NAMALWA (cell line): Measurements from ENCODE around the gene TMEM135.

Experiments
- DNase-seq: peaks from one replicate; pipeline ENCODE4 v3.0.0-alpha.2; 2015; ENCODE audit warnings: low spot score

TMEM135 gene

GRCh38 chr11:87301785-87302540 lies 264.2 kb downstream of the TMEM135 start:
- no peak for DNase-seq

GRCh38 chr11:87304412-87304811 lies 266.7 kb downstream of the TMEM135 start:
- no peak for DNase-seq

- no peak for DNase-seq
Measured at GRCh38 chr11:87306262-87306851, 268.6 kb downstream of the TMEM135 start.

- DNase-seq, result no peak
Measured at GRCh38 chr11:87307101-87307500, 269.4 kb downstream of the TMEM135 start.

DNA sequence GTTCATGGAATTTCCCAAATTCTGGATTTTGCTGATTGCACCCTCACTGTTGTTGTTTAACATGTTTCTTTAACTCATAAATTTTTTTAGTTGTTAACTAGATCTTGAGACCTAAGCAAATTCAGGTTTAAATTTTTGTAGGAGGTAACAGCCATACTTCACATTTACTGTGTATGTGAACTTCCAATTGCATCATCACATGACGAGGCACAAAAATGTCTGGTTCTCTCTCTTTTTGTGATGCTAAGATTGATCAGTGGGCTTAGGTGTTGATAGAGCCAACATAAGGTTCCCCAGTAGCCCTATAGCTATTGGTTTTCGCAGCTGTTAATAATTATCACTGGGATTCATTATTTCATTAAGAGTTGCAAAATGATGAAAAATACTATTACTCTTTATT lies 277.5 kb downstream of the TMEM135 start:
- no peak for DNase-seq

GRCh38 chr11:87316491-87316890 lies 278.8 kb downstream of the TMEM135 start:
- no peak for DNase-seq

DNA sequence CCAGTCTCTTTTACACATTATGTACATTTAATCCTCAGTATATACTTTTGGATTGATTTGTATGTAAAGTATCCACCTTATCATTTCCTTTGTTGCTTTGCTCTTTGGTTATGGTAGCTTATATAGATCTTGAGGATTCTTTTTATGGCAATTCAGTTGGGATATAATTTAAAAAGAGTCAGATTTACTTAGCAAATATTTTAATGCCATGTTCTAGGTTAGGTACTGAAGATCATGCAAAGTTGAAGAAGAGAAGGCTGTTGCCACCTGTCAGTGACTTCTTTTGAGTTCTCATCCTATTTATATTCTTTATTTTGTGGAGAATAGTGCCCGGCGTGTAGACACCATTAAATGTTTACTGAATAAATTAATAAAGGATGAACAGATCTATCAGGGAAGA lies 279.7 kb downstream of the TMEM135 start:
- no peak for DNase-seq

GRCh38 chr11:87320123-87320522 lies 282.4 kb downstream of the TMEM135 start:
- no peak for DNase-seq

GRCh38 chr11:87322568-87322967 lies 284.8 kb downstream of the TMEM135 start:
- DNase-seq, result no peak

DNA sequence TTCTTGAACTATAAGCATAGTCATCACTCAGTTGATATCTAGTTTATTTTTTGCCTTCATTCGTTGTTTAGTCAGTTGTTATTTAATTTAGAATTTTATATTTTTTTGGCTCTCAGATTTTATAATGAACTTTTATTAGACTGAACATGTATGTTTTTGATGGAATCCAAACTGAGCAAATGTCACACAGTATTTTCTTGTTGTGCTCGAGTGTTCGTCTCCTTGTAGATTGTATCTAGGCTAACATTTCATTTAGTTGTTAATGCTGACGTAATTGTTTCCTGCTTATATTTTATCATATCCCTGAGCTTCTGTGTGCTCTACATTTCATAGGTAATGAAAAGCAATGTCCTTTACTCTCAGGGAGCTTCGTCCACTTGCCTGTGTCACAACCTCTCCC lies 286.2 kb downstream of the TMEM135 start:
- DNase-seq, result no peak

DNA sequence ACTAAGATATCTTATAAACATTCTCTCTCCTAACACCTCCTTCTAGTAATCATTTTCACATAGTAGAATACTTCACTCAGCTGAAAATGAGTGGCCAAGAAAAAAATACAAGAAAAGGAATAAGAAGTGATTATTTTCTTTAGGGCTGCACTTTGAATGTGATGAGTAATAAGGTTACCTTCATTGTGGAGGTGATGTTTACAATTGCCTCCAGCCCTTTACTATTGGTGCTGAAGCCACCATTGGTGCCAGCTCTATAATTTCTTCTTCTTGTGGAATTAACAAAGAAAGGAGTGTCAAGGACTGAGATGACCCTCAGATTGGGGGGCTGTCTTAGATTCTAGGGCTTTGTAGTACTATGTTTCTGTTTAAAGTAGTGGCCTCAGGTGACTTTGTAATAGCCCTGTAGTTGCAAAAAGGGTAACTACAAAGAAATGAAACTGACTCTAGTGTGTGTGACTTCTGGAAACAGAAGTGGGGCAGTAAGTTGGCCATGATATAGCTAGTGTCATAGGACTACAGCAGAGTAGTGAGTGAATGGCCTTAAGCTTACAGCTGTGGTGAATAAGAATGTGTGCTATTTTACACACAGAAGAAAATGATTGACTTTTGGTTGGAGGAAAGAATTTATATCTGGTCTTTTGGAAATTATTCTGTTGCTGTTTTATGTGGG lies 287.2 kb downstream of the TMEM135 start:
- no peak for DNase-seq

- no peak for DNase-seq
Measured at GRCh38 chr11:87325490-87325872, 287.7 kb downstream of the TMEM135 start.

- DNase-seq, result no peak
Measured at GRCh38 chr11:87326594-87326993, 288.9 kb downstream of the TMEM135 start.

DNA sequence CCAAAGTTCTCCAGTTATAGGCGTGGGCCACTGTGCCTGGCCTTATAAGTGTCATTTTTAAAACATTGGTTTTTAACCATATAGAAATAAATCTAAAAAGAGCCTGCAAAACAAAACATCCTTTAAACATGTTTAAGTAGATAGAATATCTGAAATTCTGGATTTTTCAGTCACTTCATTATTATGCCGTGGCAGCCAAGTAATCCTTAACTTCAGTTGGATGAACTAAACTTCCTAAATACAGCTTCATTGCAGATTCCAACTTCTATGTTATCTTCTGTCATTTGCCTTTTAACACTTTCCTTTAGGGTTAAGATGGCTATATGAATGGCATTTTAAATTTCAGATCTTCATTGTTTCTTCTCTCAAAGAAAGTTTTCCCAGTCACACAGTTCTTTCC lies 291.4 kb downstream of the TMEM135 start:
- DNase-seq, result no peak

DNA sequence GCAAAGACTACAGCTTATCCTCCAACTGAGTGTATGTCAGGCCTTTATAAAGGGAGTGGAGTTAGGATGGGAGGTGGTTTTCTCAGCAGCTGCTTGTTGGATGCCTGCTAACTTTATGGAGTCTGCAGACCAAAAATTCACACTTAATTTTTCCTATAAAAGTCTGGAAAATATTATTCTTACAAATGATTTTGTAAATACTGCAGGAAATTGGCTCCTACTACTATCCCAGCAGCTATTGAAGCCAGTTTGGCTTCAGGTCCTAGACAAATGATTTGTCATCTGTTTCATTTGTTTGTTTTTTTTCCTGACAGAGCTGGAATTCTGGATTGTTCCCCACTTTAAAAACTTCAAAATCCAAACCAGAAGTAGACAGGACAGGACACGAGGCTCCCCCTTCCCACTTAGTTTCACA lies 292.5 kb downstream of the TMEM135 start:
- DNase-seq, result no peak

DNA sequence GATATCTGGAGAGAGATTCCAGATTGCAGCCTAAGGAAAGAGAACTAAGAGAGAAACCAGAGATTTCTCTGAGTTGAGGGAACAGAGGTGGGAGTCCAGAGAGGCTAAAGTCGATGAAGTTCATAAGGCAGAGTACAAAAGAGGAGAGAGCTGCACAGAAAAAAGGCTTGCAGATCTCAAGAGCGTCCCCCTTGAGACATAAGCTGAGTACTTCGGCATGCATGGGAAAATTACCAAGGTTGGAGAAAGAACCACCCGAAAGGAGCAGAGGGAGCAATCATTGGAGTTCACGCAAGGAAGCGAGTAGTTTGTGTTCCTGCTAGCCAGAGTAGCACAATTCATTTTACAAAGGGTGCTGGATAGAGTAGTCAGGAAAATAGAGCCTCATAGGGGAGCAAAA lies 293.5 kb downstream of the TMEM135 start:
- DNase-seq, result no peak

DNA sequence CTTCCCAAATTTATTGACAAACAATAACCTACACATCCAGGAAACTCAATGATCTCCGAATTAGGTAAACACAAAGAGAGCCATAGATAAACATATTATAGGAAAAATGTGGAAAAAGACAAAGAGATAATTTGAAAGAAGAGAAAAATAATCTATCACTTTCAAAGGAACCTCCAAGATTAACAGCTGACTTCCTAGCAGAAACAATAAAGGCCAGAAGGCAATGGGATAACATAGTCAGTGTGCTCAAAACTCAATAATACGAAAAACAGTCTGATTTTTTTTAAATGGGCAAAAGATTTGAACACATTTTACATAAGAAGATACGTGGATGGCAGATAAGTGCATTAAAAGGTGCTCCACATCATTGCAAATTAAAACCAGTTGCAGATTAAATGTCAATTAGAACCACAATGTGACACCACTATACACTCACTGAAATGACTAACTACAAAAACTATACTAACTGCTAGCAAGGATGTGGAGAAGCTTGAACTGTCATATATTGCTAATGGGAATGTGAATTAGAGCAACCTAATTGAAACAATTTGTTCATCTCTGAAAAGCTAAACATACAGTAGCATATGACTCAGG lies 300.4 kb downstream of the TMEM135 start:
- no peak for DNase-seq

GRCh38 chr11:87339416-87339815 lies 301.7 kb downstream of the TMEM135 start:
- DNase-seq, result no peak

- DNase-seq, result no peak
Measured at GRCh38 chr11:87347441-87347840, 309.7 kb downstream of the TMEM135 start.

DNA sequence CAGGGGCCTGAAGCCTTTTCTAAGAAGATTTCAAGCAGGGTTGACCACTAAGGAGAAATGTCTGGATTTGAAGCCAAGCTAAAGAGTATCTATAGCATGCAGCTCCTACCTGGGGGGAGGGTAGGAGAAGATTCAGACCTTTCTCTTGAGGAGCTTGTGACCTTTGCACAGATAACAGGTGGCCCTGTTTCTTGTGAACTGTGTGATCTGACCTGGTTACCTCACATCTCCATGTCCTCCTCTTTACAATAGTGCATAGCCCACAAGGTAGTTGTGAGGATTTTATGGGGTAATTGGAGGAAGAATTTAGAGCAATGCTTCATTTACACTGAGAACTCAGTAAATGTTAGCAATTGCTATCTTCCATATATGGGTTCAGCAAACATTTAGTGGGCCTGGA lies 310.1 kb downstream of the TMEM135 start:
- DNase-seq, result no peak

- peak; percentile 7 for DNase-seq
Measured at GRCh38 chr11:87351676-87352075, 313.9 kb downstream of the TMEM135 start.

DNA sequence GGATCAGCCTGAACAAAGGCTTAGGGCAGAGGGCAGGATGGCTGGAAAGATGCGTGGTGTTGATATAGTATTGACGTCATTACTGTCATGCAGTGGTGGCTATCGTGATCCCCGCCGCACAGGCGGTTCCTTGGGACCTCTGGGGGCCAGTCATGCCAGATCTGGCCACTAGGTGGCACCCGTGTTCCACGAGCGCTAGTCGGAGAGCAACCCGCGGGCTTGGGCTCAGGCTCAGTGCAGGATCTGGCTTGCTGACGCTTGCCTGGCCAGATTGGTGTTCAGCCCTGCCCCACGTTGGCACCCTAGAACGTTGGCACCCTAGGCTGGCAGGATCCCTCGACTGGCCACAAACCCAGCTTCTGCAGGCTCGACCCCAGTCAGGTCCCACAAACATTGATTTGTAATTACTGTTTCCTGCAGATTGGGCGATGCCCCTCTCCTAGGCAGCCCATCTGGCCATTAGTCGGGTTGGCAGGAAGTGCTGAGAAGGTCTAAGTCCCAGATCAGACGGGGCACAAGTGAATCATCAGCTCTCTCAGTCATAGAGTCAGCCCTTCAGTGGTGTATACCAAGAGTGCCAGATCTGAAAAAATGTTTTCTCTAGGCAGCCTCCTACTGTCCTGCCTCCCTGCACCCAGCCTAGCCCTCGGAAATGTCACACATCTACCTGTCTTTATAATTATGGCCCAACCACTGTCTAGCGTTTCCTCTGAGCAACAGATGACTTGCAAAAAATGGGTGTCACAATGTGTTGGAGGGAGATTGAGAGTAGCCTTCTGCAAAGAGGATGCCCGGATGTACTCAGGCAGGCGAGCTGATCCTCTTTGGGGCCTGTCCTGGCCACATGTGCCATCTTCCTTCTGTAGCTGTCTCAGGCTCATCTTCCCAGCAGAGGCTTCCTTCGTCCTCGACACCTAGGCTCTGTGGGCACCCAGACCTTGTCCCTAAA lies 315.3 kb downstream of the TMEM135 start:
- peak; percentile 87 for DNase-seq
